KMS-11 (cell line): ENCODE measurements around the gene HSFX4.
"Not testable (repeated sequence)": the region's sequence is repeated elsewhere in the genome, so short reads cannot be mapped to it uniquely, and the experiment has no call there.

Experiments
- H2AFZ ChIP-seq: fragments of 200-600 bp; sonication (generic); 2 replicates; pipeline ENCODE4 v1.6.1; 2016; ENCODE audit warnings: antibody characterized with exemption, mixed run types, low read depth
- H3K27ac ChIP-seq: fragments of 200-600 bp; sonication (generic); 2 replicates; pipeline ENCODE4 v1.6.1; 2016; ENCODE audit warnings: mild to moderate bottlenecking, mixed run types
- H3K27me3 ChIP-seq: fragments of 200-600 bp; sonication (generic); 2 replicates; pipeline ENCODE4 v1.6.1; 2017; ENCODE audit warnings: mild to moderate bottlenecking, low read depth, mixed run types, moderate library complexity; ENCODE audit not compliant: insufficient read depth
- H3K36me3 ChIP-seq: fragments of 200-600 bp; sonication (generic); 2 replicates; pipeline ENCODE4 v1.6.1; 2017; ENCODE audit warnings: mild to moderate bottlenecking, mixed run types; ENCODE audit not compliant: insufficient read depth
- H3K4me1 ChIP-seq: fragments of 200-600 bp; sonication (generic); 2 replicates; pipeline ENCODE4 v1.6.1; 2016; ENCODE audit warnings: mild to moderate bottlenecking, low read depth, mixed run types; ENCODE audit not compliant: poor library complexity, severe bottlenecking
- H3K4me2 ChIP-seq: fragments of 200-600 bp; sonication (generic); 2 replicates; pipeline ENCODE4 v1.7.0; 2016; ENCODE audit warnings: mild to moderate bottlenecking, mixed run types
- H3K4me3 ChIP-seq: fragments of 200-600 bp; sonication (generic); IDR thresholded peaks from 2 replicates; pipeline ENCODE4 v1.6.1; 2017; ENCODE audit warnings: low read depth, low read length, mixed read lengths; ENCODE audit not compliant: insufficient read depth
- H3K79me2 ChIP-seq: fragments of 200-600 bp; sonication (generic); 2 replicates; pipeline ENCODE4 v1.6.1; 2016; ENCODE audit warnings: low read depth, mixed run types; ENCODE audit not compliant: insufficient read depth
- H3K9ac ChIP-seq: fragments of 200-600 bp; sonication (generic); 2 replicates; pipeline ENCODE4 v1.6.1; 2016; ENCODE audit warnings: mild to moderate bottlenecking, mixed run types
- H4K20me1 ChIP-seq: fragments of 200-600 bp; sonication (generic); 2 replicates; pipeline ENCODE4 v1.6.1; 2016; ENCODE audit warnings: mild to moderate bottlenecking, mixed run types; ENCODE audit not compliant: insufficient read depth
- TF ChIP-seq, protein P1 (sequence below): fragments of 200-600 bp; sonication (generic); conservative IDR thresholded peaks from 2 replicates; pipeline ENCODE4 v1.6.1; 2017; ENCODE audit warnings: low read depth, mild to moderate bottlenecking, antibody characterized with exemption, low read length, moderate library complexity, mixed read lengths

The HSFX4 gene

DNA sequence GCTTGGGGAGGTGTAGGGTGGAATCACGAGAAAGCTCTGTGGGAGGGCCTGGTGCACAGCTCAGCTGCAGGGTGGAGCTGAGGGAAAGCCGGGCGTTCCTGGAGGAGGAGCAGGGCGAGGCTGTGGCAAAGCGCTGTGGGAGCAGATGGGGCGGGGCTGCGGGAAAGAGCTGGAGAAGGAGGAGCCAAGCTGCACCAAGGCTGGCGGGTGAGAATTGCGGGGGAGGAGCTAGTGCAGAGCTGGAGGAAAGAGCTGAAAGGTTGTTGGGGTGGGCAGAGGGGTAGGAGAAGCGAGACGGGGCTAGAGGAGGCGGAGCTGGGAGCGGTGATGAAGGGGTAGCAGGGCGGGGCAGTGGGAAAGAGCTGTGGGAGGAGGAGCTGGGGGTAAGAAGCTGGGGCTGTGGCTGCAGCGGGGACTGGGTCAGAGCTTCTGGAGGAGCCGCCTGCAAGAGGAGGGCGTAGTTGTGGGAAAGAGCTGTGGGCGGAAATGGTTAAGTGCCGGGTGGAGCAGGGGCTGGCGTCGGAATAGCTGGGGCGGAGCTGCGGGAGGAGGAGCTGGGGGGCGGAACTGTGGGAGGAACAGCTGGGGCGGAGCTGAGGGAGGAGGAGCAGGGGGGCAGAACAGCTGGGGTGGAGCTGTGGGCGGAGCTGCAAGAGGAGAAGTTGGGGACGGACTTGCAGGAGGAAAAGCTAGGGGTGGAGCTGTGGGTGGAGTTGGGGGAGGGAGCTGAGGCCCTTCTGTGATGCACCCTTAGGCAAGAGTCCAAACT is 10.7 kb downstream of the HSFX4 start:
- TF ChIP-seq, protein P1, sequence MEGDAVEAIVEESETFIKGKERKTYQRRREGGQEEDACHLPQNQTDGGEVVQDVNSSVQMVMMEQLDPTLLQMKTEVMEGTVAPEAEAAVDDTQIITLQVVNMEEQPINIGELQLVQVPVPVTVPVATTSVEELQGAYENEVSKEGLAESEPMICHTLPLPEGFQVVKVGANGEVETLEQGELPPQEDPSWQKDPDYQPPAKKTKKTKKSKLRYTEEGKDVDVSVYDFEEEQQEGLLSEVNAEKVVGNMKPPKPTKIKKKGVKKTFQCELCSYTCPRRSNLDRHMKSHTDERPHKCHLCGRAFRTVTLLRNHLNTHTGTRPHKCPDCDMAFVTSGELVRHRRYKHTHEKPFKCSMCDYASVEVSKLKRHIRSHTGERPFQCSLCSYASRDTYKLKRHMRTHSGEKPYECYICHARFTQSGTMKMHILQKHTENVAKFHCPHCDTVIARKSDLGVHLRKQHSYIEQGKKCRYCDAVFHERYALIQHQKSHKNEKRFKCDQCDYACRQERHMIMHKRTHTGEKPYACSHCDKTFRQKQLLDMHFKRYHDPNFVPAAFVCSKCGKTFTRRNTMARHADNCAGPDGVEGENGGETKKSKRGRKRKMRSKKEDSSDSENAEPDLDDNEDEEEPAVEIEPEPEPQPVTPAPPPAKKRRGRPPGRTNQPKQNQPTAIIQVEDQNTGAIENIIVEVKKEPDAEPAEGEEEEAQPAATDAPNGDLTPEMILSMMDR: no peak
- Histone ChIP-seq H3K27ac (peak overlapping the region; percentile 53), H2AFZ (no peak overlapping the region)

DNA sequence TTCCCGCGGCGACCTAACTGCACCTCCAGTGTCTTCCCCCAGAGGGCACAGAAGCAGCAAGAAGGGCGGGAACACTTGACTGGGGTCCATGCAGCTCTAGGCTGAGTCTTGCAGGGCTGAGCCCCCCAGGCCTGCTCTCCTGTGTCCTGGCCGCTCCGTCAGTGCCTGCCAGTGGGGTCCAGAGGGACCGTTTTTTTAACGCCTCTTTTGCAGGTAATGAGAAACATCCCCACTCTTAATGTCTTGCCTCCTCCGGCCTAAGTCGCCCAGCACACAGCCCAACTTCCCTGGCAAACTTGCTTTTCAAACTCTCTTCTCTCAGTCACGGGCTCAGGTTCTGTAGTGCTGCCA is 11.3 kb downstream of the HSFX4 start:
- Histone ChIP-seq H3K4me2 (peak overlapping the region; percentile 39; the same call in 1 of the 2 replicates), H3K27ac (peak overlapping the region; percentile 40)
- H3K9ac ChIP-seq, H3K36me3 ChIP-seq, H2AFZ ChIP-seq, H3K79me2 ChIP-seq, H3K27me3 ChIP-seq, H3K4me1 ChIP-seq, H4K20me1 ChIP-seq, H3K4me3 ChIP-seq: not testable (repeated sequence)
- TF ChIP-seq, protein P1: peak; percentile 28; the same call in 1 of the 2 replicates

More for the DNA sequence above, 10.7 kb downstream of the HSFX4 start:
- H3K9ac ChIP-seq: no peak overlapping the region; the same call in 1 of the 2 replicates
- H3K4me1 ChIP-seq: no peaks in the 10 kb centered on the region
- H3K4me2 ChIP-seq: no peak overlapping the region
- no peaks in the 10 kb centered on the region for H3K36me3 ChIP-seq
- H3K27me3 ChIP-seq: no peaks in the 10 kb centered on the region
- H3K79me2 ChIP-seq: peaks cover 9% of the 10 kb centered on the region; the same call in 1 of the 2 replicates
- H4K20me1 ChIP-seq: no peaks in the 10 kb centered on the region
- no peak overlapping the region for H3K4me3 ChIP-seq

DNA sequence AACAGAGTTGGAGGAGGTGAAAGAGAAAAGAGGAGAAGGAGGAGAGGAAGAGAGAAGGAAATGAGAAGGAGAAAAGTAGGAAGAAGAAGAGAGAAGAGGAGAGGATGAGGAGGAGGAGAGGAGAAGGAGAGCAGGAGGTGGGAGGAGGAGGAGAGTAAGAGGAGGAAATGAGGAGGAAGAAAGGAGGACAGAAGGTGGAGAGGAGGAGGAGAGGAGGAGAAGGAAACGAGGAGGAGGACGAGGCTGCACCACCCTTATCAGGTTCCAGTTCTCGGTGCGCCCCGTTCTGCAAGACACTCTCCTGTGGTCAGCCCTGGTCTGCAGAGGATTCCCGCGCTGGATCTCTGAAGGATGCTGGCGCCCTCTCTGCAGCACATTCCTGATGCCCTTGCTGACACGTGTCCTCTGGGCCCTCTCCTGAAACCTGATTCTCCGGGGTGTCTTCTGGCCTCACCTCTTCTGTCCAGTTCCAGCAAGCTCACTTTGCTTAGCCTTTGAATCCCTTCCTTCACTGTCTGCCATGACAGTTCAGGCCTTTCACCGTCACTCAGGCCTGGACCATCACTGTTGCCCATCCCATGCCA is 15.8 kb downstream of the HSFX4 start:
- not testable (repeated sequence) for H3K79me2 ChIP-seq, H3K4me3 ChIP-seq, H3K27me3 ChIP-seq

DNA sequence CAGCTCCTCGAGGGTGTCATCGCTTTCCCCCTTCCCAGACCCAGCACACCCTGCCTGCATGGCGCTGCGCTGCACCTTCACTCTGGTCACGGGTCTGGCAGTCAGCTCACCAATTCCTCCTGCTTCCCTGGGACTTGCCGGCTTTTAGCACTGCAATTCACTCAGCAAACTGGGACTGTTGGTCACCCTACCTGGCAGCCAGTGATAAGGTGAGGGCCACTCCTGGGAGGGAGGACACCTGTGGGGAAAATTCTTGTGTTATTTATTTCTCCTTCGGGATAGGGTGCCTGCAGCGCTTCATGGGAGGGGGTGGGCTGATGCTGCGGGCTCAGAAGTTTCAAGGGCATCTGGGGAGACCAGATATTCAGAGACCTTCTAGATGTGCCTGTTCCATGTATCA is 16.4 kb downstream of the HSFX4 start:
- H3K4me2 ChIP-seq, H3K4me3 ChIP-seq, H3K9ac ChIP-seq, H3K79me2 ChIP-seq, H2AFZ ChIP-seq, H3K4me1 ChIP-seq, H3K36me3 ChIP-seq, H4K20me1 ChIP-seq, H3K27me3 ChIP-seq, H3K27ac ChIP-seq: not testable (repeated sequence)

More for the DNA sequence above, 15.8 kb downstream of the HSFX4 start:
- H3K4me2 ChIP-seq, H3K4me1 ChIP-seq, H4K20me1 ChIP-seq, H2AFZ ChIP-seq, H3K27ac ChIP-seq, H3K9ac ChIP-seq, H3K36me3 ChIP-seq: not testable (repeated sequence)

DNA sequence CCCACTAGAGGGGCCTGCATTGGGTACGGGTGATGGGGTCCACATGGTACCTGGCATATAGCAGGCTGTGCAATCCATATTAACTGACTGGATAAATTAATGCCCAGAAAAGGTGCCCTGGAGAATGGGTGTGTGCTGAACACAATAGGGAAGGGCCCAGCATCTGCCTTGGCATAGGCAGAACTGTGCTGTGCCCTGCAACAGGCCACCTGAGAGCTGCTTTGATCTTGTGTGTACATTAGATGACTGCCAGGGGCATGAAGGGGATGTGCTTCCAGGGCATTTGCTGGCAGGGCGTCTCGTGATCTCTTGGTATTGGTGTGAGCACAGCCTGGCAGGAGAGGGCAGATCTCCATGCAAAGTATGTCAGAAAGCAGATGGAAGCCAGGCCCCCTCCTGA is 17.6 kb downstream of the HSFX4 start:
- H3K27ac ChIP-seq, H3K27me3 ChIP-seq, H3K4me2 ChIP-seq, H3K36me3 ChIP-seq, H3K9ac ChIP-seq, H3K4me3 ChIP-seq, H3K79me2 ChIP-seq, H2AFZ ChIP-seq, H4K20me1 ChIP-seq, H3K4me1 ChIP-seq: not testable (repeated sequence)

DNA sequence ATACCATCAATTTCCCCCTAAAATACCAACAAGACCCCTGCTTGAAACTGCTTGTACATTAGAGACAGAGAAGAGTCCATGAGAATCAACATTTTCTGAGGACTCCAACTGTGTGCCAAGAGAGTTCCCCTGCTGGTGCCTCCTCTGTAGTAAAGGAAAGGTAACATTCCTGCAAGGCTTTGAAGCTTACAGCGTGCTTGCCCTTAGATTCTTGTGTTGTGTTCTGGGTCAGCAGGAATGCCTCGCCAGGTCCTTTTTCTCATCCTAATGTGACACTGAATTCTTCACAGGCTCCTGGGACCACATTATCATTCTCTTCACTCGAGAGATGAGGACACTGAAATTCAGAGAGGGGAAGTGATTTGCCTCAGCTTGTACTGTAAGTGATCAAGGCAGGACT is 18.6 kb downstream of the HSFX4 start:
- Histone ChIP-seq H3K4me2 (no peak overlapping the region), H2AFZ (no peak overlapping the region), H3K4me3 (no peak overlapping the region), H3K27ac (no peak overlapping the region), H3K36me3 (no peaks in the 10 kb centered on the region), H3K4me1 (no peaks in the 10 kb centered on the region), H4K20me1 (no peaks in the 10 kb centered on the region), H3K27me3 (no peaks in the 10 kb centered on the region), H3K79me2 (no peaks in the 10 kb centered on the region), H3K9ac (no peak overlapping the region)
- TF ChIP-seq, protein P1: no peak
